ENCODE data around the gene SERAC1. TPM values are rescaled to one million over a fixed set of nuclear protein-coding genes. Genes with fewer than 3 reads are reported as not detected.

Gene SERAC1
- total and polyA plus RNA-seq, 2 of the 4 experiments (the other 2 are of a cell fraction): 7.7 to 15.6 TPM

- ChIA-PET CTCF (interaction anchor here (0.8 kb wide), 2 partner anchors 32 to 49 kb away, joined by 3 read pairs; no protein-coding TSS in a partner anchor), POLR2A (ENCODE audit: unreplicated experiment) (no interaction called here)
- Histone ChIP-seq H4K20me1 (ENCODE audit: insufficient read depth, low read length) (no peaks in the 10 kb centered on the region; the same call in 1 of the 2 replicates), H4K8ac (ENCODE audit: low read depth in 2 of 2, low read length in 2 of 2) (no peak overlapping the region), H2BK5ac (ENCODE audit: low read depth, low read length, poor library complexity, severe bottlenecking) (no peak overlapping the region), H2BK15ac (ENCODE audit: low read depth, low read length) (no peak overlapping the region), H3K79me1 (ENCODE audit: low read depth in 1 of 2, low read length in 2 of 2) (peaks cover 9 to 44% of the 10 kb centered on the region in 2 experiments; a peak in 3 of 4 replicates), H3K9me1 (ENCODE audit: insufficient read depth, low read length) (peaks cover 6% of the 10 kb centered on the region), H3K36me3 (ENCODE audit: control insufficient read depth, insufficient read depth, low read length) (no peaks in the 10 kb centered on the region), H2AK9ac (replicated peaks; ENCODE audit: low read depth, low read length, poor library complexity) (no peak overlapping the region), H4K5ac (ENCODE audit: low read depth, low read length) (no peak overlapping the region), H2AK5ac (ENCODE audit: low read depth, low read length) (no peak overlapping the region), H3K14ac (replicated peaks; ENCODE audit: low read depth, low read length) (no peak overlapping the region), H3K18ac (ENCODE audit: low read depth, low read length) (no peak overlapping the region), H2AFZ (replicated peaks; ENCODE audit: low read length, poor library complexity) (no peak overlapping the region), H3K9ac (ENCODE audit: low read depth, low read length) (no peak overlapping the region), H3K4me2 (ENCODE audit: low read depth, low read length) (no peak overlapping the region), H2BK120ac (ENCODE audit: low read depth, low read length) (no peak overlapping the region), H3K23ac (ENCODE audit: low read depth, low read length) (no peak overlapping the region), H3K4me3 (ENCODE audit: insufficient read depth, low read depth, low read length) (no peak overlapping the region), H3K9me3 (ENCODE audit: control insufficient read depth, insufficient read depth, low read length) (no peaks in the 10 kb centered on the region), H2BK20ac (ENCODE audit: low read depth, low read length) (no peak overlapping the region), H3K27me3 (ENCODE audit: control insufficient read depth, insufficient read depth, low read length) (no peaks in the 10 kb centered on the region), H3K56ac (ENCODE audit: extremely low read depth, insufficient read depth, low read length) (no peak overlapping the region), H3K4me1 (ENCODE audit: control insufficient read depth, insufficient read depth, low read length) (peaks cover 5% of the 10 kb centered on the region; the same call in 1 of the 2 replicates), H4K91ac (ENCODE audit: insufficient read depth, low read depth, low read length) (no peak overlapping the region), H3K4ac (ENCODE audit: low read depth, low read length) (no peak overlapping the region), H3K27ac (ENCODE audit: insufficient read depth, low read length) (no peak overlapping the region)
- no CpG with 5 or more reads among the region's 3 CpGs for WGBS, 2 experiments (ENCODE audit: extremely low coverage in 2 of 2, insufficient read length in 1 of 2)
- BruUV-seq (replicated peaks): no TSS peak
- DNase-seq: no peak
- dilution Hi-C loops (cut with HindIII; ENCODE audit: low sequenced_read_pairs, unreplicated experiment): no loop called here
- intact Hi-C loops (cut with micrococcal nuclease): no loop called here
- no peak for ATAC-seq (ENCODE audit: low read depth)
- in situ Hi-C loops (cut with MboI; ENCODE audit: low sequenced_read_pairs): no loop called here
- TF ChIP-seq POLR2A (IDR thresholded peaks at IDR 0.05; ENCODE audit: low read depth, low read length): no peak
- TF ChIP-seq NFE2L2 (IDR thresholded peaks at IDR 0.05; ENCODE audit: low read depth, low read length): no peak
Observed at GRCh38 chr6:158164579-158165170, 3.4 kb downstream of the SERAC1 start.

All from IMR-90 (cell line).